ENCODE data around the gene CDH4.

- TF ChIP-seq EZH2 (IDR thresholded peaks at IDR 0.05; ENCODE audit: insufficient read depth, low read length) (no peak), CTCF (IDR thresholded peaks at IDR 0.05; ENCODE audit: insufficient read depth, low read depth, low read length) (no peak)
Observed at GRCh38 chr20:61546641-61547040, 294.6 kb downstream of the CDH4 start.

Data from astrocyte (in vitro differentiated cells and primary cell).